Gastrocnemius medialis (tissue), 4 donors: ENCODE results near the gene KHDC1. TPM values are rescaled to one million over a fixed set of nuclear protein-coding genes. Genes with fewer than 3 reads are reported as not detected.
"Not testable (repeated sequence)": the region's sequence is repeated elsewhere in the genome, so short reads cannot be mapped to it uniquely, and the experiment has no call there.

ENCODE experiments used
- ATAC-seq, 2 donors: fragments of 150-250 bp; one replicate each; pipeline ENCODE4 v1.9.1; 2016
- DNase-seq, 2 donors: peaks; one replicate each; pipeline ENCODE4 v3.0.0-alpha.2; 2019
- H3K27ac ChIP-seq, 4 donors: fragments of 200-600 bp; sonication (generic); 1 replicate in 1 of 4; 2 replicates in 3 of 4; pipeline ENCODE4 v1.5.1; 2016 to 2018; ENCODE audit warnings: mild to moderate bottlenecking in 2 of 4, moderate library complexity in 1 of 4
- H3K27me3 ChIP-seq, 3 donors: fragments of 200-600 bp; sonication (generic) in 2 of 3; 1 replicate in 1 of 3; 2 replicates in 2 of 3; pipeline versions ENCODE4 v1.5.1 to v1.6.0; 2016 to 2019; ENCODE audit warnings: mild to moderate bottlenecking in 1 of 3, moderate library complexity in 1 of 3
- H3K36me3 ChIP-seq, 2 donors: fragments of 200-600 bp; sonication (generic) in 1 of 2; one replicate each; pipeline ENCODE4 v1.5.1; 2017 to 2018
- H3K4me1 ChIP-seq, 2 donors: fragments of 200-600 bp; sonication (generic) in 1 of 2; one replicate each; pipeline ENCODE4 v1.5.1; 2016 to 2017; ENCODE audit warnings: mild to moderate bottlenecking in 2 of 2
- H3K4me3 ChIP-seq, 4 donors: fragments of 200-600 bp; sonication (generic) in 3 of 4; 1 replicate in 1 of 4; 2 replicates in 3 of 4; pipeline ENCODE4 v1.5.1; 2016 to 2019; ENCODE audit warnings: mild to moderate bottlenecking in 2 of 4
- H3K9me3 ChIP-seq, 3 donors: fragments of 200-600 bp; sonication (generic) in 2 of 3; 1 replicate in 1 of 3; 2 replicates in 2 of 3; pipeline ENCODE4 v1.5.1; 2016 to 2019
- POLR2A ChIP-seq, 2 donors: fragments of 450-650 bp; IDR thresholded peaks; one replicate each; pipeline ENCODE4 v1.6.1; 2017; ENCODE audit warnings: antibody characterized with exemption in 2 of 2, mild to moderate bottlenecking in 2 of 2, moderate library complexity in 2 of 2
- in situ Hi-C, 4 donors: fragments of 200-750 bp; cut with MboI; loops; one replicate each; pipeline versions ENCODE4 v1.15.0 to v1.8.0; 2017; ENCODE audit warnings: low sequenced_read_pairs in 4 of 4
- intact Hi-C: fragments of 100-400 bp; cut with DNase I; formaldehyde crosslinking; loops from one replicate; pipeline ENCODE4 v1.15.1; 2023; ENCODE audit warnings: low total_unique reads
- total RNA-seq, 4 donors: library from RNA; depleted of rRNA; stranded (reverse); fragments of >200 nt; gene quantifications; one replicate each; pipeline versions ENCODE4 v1.1.0 to v1.2.3, GENCODE V29; 2016
- TF ChIP-seq, protein P1 (sequence below), 5 experiments: fragments of 450-650 bp in 3 of 5; fragments of 200-600 bp in 2 of 5; sonication (generic) in 2 of 5; IDR thresholded peaks in 4 of 5; conservative IDR thresholded peaks in 1 of 5; 1 replicate in 4 of 5; 2 replicates in 1 of 5; pipeline ENCODE4 v1.5.1; 2016 to 2019; ENCODE audit warnings: antibody characterized with exemption in 5 of 5, mild to moderate bottlenecking in 3 of 5, moderate library complexity in 3 of 5

KHDC1 gene
- total RNA-seq, 4 donors from 2014 or later, result not detected

DNA sequence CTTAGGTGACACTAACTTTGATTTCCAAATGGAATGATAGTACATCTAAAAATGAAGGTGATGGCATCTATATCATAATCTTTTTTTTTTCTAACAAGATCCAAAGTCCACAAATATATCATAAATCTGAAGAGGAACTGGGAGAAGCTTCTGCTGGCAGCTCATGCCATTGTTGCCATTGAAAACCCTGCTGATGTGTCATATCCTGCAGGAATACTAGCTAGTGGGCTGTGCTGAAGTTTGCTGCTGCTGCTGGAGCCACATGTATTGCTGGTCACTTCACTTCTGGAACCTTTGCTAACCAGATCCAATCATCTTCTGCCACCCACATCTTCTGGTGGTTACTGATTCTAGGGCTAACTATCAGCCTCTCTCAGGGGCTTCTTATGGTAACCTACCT is 27.4 kb upstream of the KHDC1 start:
- H3K9me3 ChIP-seq, result no peaks in the 10 kb centered on the region
- no peak overlapping the region for H3K4me3 ChIP-seq
- in situ Hi-C loops (no loop called here), intact Hi-C loops (no loop called here)
- ATAC-seq (no peak), DNase-seq (no peak)
- no peak for TF ChIP-seq POLR2A (IDR thresholded peaks at IDR 0.05)
- TF ChIP-seq, protein P1, sequence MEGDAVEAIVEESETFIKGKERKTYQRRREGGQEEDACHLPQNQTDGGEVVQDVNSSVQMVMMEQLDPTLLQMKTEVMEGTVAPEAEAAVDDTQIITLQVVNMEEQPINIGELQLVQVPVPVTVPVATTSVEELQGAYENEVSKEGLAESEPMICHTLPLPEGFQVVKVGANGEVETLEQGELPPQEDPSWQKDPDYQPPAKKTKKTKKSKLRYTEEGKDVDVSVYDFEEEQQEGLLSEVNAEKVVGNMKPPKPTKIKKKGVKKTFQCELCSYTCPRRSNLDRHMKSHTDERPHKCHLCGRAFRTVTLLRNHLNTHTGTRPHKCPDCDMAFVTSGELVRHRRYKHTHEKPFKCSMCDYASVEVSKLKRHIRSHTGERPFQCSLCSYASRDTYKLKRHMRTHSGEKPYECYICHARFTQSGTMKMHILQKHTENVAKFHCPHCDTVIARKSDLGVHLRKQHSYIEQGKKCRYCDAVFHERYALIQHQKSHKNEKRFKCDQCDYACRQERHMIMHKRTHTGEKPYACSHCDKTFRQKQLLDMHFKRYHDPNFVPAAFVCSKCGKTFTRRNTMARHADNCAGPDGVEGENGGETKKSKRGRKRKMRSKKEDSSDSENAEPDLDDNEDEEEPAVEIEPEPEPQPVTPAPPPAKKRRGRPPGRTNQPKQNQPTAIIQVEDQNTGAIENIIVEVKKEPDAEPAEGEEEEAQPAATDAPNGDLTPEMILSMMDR (IDR thresholded peaks at IDR 0.05 in 4 of 5, conservative IDR thresholded peaks at IDR 0.05 in 1 of 5), result no peak
- no peaks in the 10 kb centered on the region for H3K27me3 ChIP-seq
- H3K27ac ChIP-seq, result no peak overlapping the region
- no peaks in the 10 kb centered on the region for H3K36me3 ChIP-seq
- no peaks in the 10 kb centered on the region for H3K4me1 ChIP-seq

- in situ Hi-C loops (no loop called here), intact Hi-C loops (no loop called here)
- H3K4me1 ChIP-seq, result no peaks in the 10 kb centered on the region
- ATAC-seq (no peak), DNase-seq (no peak)
- no peak overlapping the region for H3K27ac ChIP-seq
- H3K4me3 ChIP-seq, result no peak overlapping the region
- H3K36me3 ChIP-seq, result no peaks in the 10 kb centered on the region
- no peaks in the 10 kb centered on the region for H3K9me3 ChIP-seq
- no peaks in the 10 kb centered on the region for H3K27me3 ChIP-seq
- TF ChIP-seq POLR2A (IDR thresholded peaks at IDR 0.05), result no peak
- TF ChIP-seq, protein P1 (IDR thresholded peaks at IDR 0.05 in 4 of 5, conservative IDR thresholded peaks at IDR 0.05 in 1 of 5), result no peak
These were observed 23.8 kb upstream of the KHDC1 start for GRCh38 chr6:73286752-73287151.

- no peak for TF ChIP-seq POLR2A (IDR thresholded peaks at IDR 0.05)
- TF ChIP-seq, protein P1 (IDR thresholded peaks at IDR 0.05 in 4 of 5, conservative IDR thresholded peaks at IDR 0.05 in 1 of 5), result no peak
- DNase-seq (no peak), ATAC-seq (no peak)
- Histone ChIP-seq H3K36me3 (no peaks in the 10 kb centered on the region), H3K27me3 (no peaks in the 10 kb centered on the region), H3K4me1 (no peaks in the 10 kb centered on the region), H3K9me3 (no peaks in the 10 kb centered on the region), H3K4me3 (no peak overlapping the region), H3K27ac (no peak overlapping the region)
- intact Hi-C loops, result no loop called here
- in situ Hi-C loops, result no loop called here
These were observed 22.8 kb upstream of the KHDC1 start for GRCh38 chr6:73285674-73286283.

- no peak overlapping the region for H3K4me3 ChIP-seq
- in situ Hi-C loops (no loop called here), intact Hi-C loops (no loop called here)
- H3K27ac ChIP-seq, result no peak overlapping the region
- H3K27me3 ChIP-seq, result no peaks in the 10 kb centered on the region
- H3K4me1 ChIP-seq, result no peaks in the 10 kb centered on the region
- TF ChIP-seq, protein P1 (IDR thresholded peaks at IDR 0.05 in 4 of 5, conservative IDR thresholded peaks at IDR 0.05 in 1 of 5), result no peak
- no peak for TF ChIP-seq POLR2A (IDR thresholded peaks at IDR 0.05)
- no peaks in the 10 kb centered on the region for H3K9me3 ChIP-seq
- ATAC-seq (no peak), DNase-seq (no peak)
- H3K36me3 ChIP-seq, result no peaks in the 10 kb centered on the region
These were observed 19.9 kb upstream of the KHDC1 start for GRCh38 chr6:73282871-73283270.

- H3K27me3 ChIP-seq, intact Hi-C loops, H3K36me3 ChIP-seq, H3K4me1 ChIP-seq, in situ Hi-C loops, DNase-seq, ATAC-seq, H3K4me3 ChIP-seq, H3K27ac ChIP-seq, H3K9me3 ChIP-seq: not testable (repeated sequence)
These were observed 18.7 kb upstream of the KHDC1 start for GRCh38 chr6:73281684-73282083.

DNA sequence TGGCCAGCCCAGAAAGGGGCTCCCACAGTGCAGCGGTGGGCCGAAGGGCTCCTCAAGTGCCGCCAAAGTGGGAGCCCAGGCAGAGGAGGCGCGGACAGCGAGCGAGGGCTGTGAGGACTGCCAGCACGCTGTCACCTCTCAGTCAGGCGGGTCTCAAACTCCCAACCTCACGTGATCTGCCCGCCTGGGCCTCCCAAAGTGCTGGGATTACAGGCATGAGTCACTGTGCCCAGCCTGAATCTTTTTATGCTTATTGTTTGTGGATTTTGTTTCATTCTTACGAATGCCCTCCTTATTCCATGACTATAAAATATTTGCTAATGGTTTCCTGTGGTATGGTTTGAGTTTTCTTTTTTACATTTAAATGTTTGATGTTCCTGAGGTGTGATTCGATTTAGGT is 6.3 kb upstream of the KHDC1 start:
- ATAC-seq, intact Hi-C loops, H3K27me3 ChIP-seq, in situ Hi-C loops, H3K4me3 ChIP-seq, H3K36me3 ChIP-seq, DNase-seq, H3K27ac ChIP-seq, H3K4me1 ChIP-seq, H3K9me3 ChIP-seq: not testable (repeated sequence)

GRCh38 chr6:73268896-73269295 is 5.9 kb upstream of the KHDC1 start:
- H3K27ac ChIP-seq, intact Hi-C loops, DNase-seq, ATAC-seq, H3K27me3 ChIP-seq, in situ Hi-C loops, H3K4me1 ChIP-seq, H3K4me3 ChIP-seq, H3K36me3 ChIP-seq, H3K9me3 ChIP-seq: not testable (repeated sequence)
